Measurements from ENCODE around the gene GNB2.
"Not testable (repeated sequence)": the region's sequence is repeated elsewhere in the genome, so short reads cannot be mapped to it uniquely, and the experiment has no call there.

GNB2 gene

GRCh38 chr7:100673302-100673941 is at the start of gene GNB2:
Gene GNB2 (plus strand): TSS chr7:100673740. CDS start chr7:100676266, 2,526 bp downstream.
- peak; percentile 99 for DNase-seq

- DNase-seq, result no peak
These were observed 49.4 kb upstream of the GNB2 start for GRCh38 chr7:100623951-100624824.

- no peak for DNase-seq
These were observed 47.5 kb upstream of the GNB2 start for GRCh38 chr7:100626055-100626454.

GRCh38 chr7:100626530-100627237 is 46.9 kb upstream of the GNB2 start:
- no peak for DNase-seq

- no peak for DNase-seq
These were observed 46.3 kb upstream of the GNB2 start for GRCh38 chr7:100627238-100627549.

GRCh38 chr7:100629117-100629716 is 44.3 kb upstream of the GNB2 start:
- DNase-seq, result no peak

GRCh38 chr7:100630066-100630465 is 43.5 kb upstream of the GNB2 start:
- no peak for DNase-seq

- DNase-seq, result peak; percentile 42
These were observed 40.4 kb upstream of the GNB2 start for GRCh38 chr7:100632951-100633717.

- no peak for DNase-seq
These were observed 33.5 kb upstream of the GNB2 start for GRCh38 chr7:100639995-100640516.

GRCh38 chr7:100640517-100641440 is 32.8 kb upstream of the GNB2 start:
- no peak for DNase-seq

- no peak for DNase-seq
These were observed 32.1 kb upstream of the GNB2 start, which contains the start of gene TFR2 for GRCh38 chr7:100641463-100641859. Gene TFR2 (minus strand): TSS chr7:100641552. CDS start chr7:100641509, 43 bp downstream.

- DNase-seq, result no peak
These were observed 31.5 kb upstream of the GNB2 start for GRCh38 chr7:100641860-100642533.

- DNase-seq, result no peak
These were observed 31.0 kb upstream of the GNB2 start for GRCh38 chr7:100642534-100642907.

GRCh38 chr7:100649826-100650565 is 23.5 kb upstream of the GNB2 start:
- DNase-seq, result no peak

GRCh38 chr7:100654908-100655831 is 18.4 kb upstream of the GNB2 start:
- no peak for DNase-seq

GRCh38 chr7:100655908-100656674 is 17.4 kb upstream of the GNB2 start, which contains the start of gene ACTL6B:
Gene ACTL6B (minus strand): TSS chr7:100656448. CDS start chr7:100656354, 94 bp downstream.
- peak; percentile 71 for DNase-seq

GRCh38 chr7:100662194-100662776 is 11.3 kb upstream of the GNB2 start:
- not testable (repeated sequence) for DNase-seq

Measured in GDM1 (cell line).